Spleen (tissue), 11 donors: Measurements from ENCODE around the gene KRTAP19-4. TPM values are rescaled to one million over a fixed set of nuclear protein-coding genes. Genes with fewer than 3 reads are reported as not detected.

ENCODE experiments used
- DNase-seq: peaks from one replicate; pipeline ENCODE4 v3.0.0-alpha.2; 2020
- H3K27ac ChIP-seq, 8 donors: fragments of 200-600 bp; sonication (generic) in 7 of 8; 1 replicate in 4 of 8; 2 replicates in 4 of 8; pipeline versions ENCODE4 v1.5.0 to v1.8.0; 2016 to 2021; ENCODE audit warnings: inconsistent platforms in 4 of 8, mild to moderate bottlenecking in 4 of 8, moderate library complexity in 1 of 8
- H3K27me3 ChIP-seq, 7 donors: fragments of 200-600 bp; sonication (generic) in 6 of 7; replicated peaks in 1 of 7; 1 replicate in 4 of 7; 2 replicates in 3 of 7; pipeline versions ENCODE4 v1.5.0 to v1.8.0; 2016 to 2021; ENCODE audit warnings: inconsistent platforms in 3 of 7, mild to moderate bottlenecking in 1 of 7
- H3K36me3 ChIP-seq, 6 donors: fragments of 200-600 bp; sonication (generic) in 5 of 6; 1 replicate in 4 of 6; 2 replicates in 2 of 6; pipeline versions ENCODE4 v1.5.0 to v1.8.0; 2016 to 2021; ENCODE audit warnings: inconsistent platforms in 2 of 6
- H3K4me1 ChIP-seq, 6 donors: fragments of 200-600 bp; sonication (generic) in 5 of 6; 1 replicate in 3 of 6; 2 replicates in 3 of 6; pipeline versions ENCODE4 v1.5.0 to v1.8.0; 2016 to 2021; ENCODE audit warnings: inconsistent platforms in 3 of 6
- H3K4me3 ChIP-seq, 8 donors: fragments of 200-600 bp; sonication (generic) in 7 of 8; 1 replicate in 4 of 8; 2 replicates in 4 of 8; pipeline versions ENCODE4 v1.5.0 to v1.8.0; 2016 to 2021; ENCODE audit warnings: inconsistent platforms in 4 of 8, mild to moderate bottlenecking in 4 of 8, moderate library complexity in 2 of 8
- H3K9me3 ChIP-seq, 8 donors: fragments of 200-600 bp; sonication (generic) in 7 of 8; 1 replicate in 4 of 8; 2 replicates in 4 of 8; pipeline versions ENCODE4 v1.5.0 to v1.8.0; 2016 to 2021; ENCODE audit warnings: inconsistent platforms in 4 of 8
- POLR2A ChIP-seq, 3 donors: fragments of 450-650 bp; IDR thresholded peaks; one replicate each; pipeline ENCODE4 v1.5.1; 2017; ENCODE audit warnings: antibody characterized with exemption in 3 of 3, mild to moderate bottlenecking in 1 of 3
- POLR2AphosphoS5 ChIP-seq, 3 donors: sonication (generic); formaldehyde crosslinking; IDR thresholded peaks; one replicate each; pipeline ENCODE4 v1.5.1; 2017; ENCODE audit warnings: antibody characterized with exemption in 3 of 3
- WGBS, 5 donors: extraction: QIAGEN DNeasy Blood & Tissue Kit in 3 of 5; methylation state at CpG; one replicate each; pipeline versions ENCODE4 v1.1.5 to v1.1.7; 2013 to 2018; 5-methylcytosine and 5-hydroxymethylcytosine counted together
- intact Hi-C: fragments of 100-400 bp; cut with DNase I; formaldehyde crosslinking; loops from one replicate; pipeline ENCODE4 v1.15.0; 2023; ENCODE audit warnings: low total_unique reads
- polyA plus RNA-seq, 3 donors: library from polyadenylated mRNA; stranded (reverse); fragments of 200-250 nt; gene quantifications; one replicate each; pipeline ENCODE4 v1.2.1, GENCODE V29; 2013
- total RNA-seq, 7 donors: library from RNA; depleted of rRNA in 3 of 7; stranded (reverse); fragments of >200 nt in 3 of 7; fragmentation: NEBNext Ultra II Directional in 4 of 7; extraction: Animal tissue kit (Norgen Biotek cat#: 25700) in 4 of 7; gene quantifications; one replicate each; pipeline versions ENCODE4 v1.1.0 to v1.2.1, GENCODE V29; 2016 to 2021
- TF ChIP-seq, protein P1 (sequence below), 11 experiments: fragments of 200-600 bp in 7 of 11; fragments of 450-650 bp in 4 of 11; sonication (generic) in 4 of 11; IDR thresholded peaks in 8 of 11; conservative IDR thresholded peaks in 3 of 11; 1 replicate in 7 of 11; 2 replicates in 4 of 11; pipeline versions ENCODE4 v1.4.0 to v1.8.0; 2016 to 2021; ENCODE audit warnings: antibody characterized with exemption in 11 of 11, inconsistent platforms in 4 of 11, mild to moderate bottlenecking in 1 of 11
- donor health status: healthy with polysubstance abuse.
- donor health status: DM: no; HTN: no; CAD: no; lungs with moderate emphysema.
- donor health status: DM: no; HTN: no; CAD: no.
- donor health status: Bipolar disorder and iron deficiency.
- donor health status: healthy.
- donor health status: DM: no; HTN: no; CAD: no.
- donor health status: DM: yes; HTN: yes; CAD: no.

The KRTAP19-4 gene
- total and polyA plus RNA-seq, 10 donors, result not detected

DNA sequence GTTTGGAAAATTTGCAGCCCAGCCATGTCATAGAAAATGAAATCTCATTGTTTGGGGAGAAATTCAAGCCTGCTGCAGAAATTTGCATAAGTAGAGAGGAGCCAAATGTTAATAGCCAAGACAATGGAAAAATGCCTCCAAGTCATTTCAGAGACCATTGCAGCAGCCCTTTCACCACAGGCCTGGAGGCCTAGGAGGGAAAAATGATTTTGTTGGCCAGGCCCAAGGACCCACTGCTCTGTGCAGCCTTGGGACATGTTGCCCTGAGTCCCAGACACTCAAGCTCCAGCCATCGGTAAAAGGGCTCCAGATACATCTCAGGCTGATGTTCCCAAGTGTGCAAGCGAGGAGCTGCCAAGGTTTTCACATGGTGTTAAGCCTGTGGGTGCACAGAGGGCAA lies 10.8 kb downstream of the KRTAP19-4 start:
- 56 to 68% (median 64%) methylated on average over 2 of the region's 2 CpGs for WGBS, 5 donors
- no peak overlapping the region for H3K27ac ChIP-seq
- intact Hi-C loops, result no loop called here
- no peaks in the 10 kb centered on the region for H3K27me3 ChIP-seq
- H3K4me3 ChIP-seq, result no peak overlapping the region
- H3K36me3 ChIP-seq, result no peaks in the 10 kb centered on the region
- no peaks in the 10 kb centered on the region for H3K4me1 ChIP-seq
- H3K9me3 ChIP-seq, result peaks cover 0 to 32% (median 17%) of the 10 kb centered on the region in 8 donors
- TF ChIP-seq POLR2A (IDR thresholded peaks at IDR 0.05) (no peak), POLR2AphosphoS5 (IDR thresholded peaks at IDR 0.05) (no peak)
- TF ChIP-seq, protein P1, sequence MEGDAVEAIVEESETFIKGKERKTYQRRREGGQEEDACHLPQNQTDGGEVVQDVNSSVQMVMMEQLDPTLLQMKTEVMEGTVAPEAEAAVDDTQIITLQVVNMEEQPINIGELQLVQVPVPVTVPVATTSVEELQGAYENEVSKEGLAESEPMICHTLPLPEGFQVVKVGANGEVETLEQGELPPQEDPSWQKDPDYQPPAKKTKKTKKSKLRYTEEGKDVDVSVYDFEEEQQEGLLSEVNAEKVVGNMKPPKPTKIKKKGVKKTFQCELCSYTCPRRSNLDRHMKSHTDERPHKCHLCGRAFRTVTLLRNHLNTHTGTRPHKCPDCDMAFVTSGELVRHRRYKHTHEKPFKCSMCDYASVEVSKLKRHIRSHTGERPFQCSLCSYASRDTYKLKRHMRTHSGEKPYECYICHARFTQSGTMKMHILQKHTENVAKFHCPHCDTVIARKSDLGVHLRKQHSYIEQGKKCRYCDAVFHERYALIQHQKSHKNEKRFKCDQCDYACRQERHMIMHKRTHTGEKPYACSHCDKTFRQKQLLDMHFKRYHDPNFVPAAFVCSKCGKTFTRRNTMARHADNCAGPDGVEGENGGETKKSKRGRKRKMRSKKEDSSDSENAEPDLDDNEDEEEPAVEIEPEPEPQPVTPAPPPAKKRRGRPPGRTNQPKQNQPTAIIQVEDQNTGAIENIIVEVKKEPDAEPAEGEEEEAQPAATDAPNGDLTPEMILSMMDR (IDR thresholded peaks at IDR 0.05 in 8 of 11, conservative IDR thresholded peaks at IDR 0.05 in 3 of 11), result no peak
- DNase-seq, result no peak

DNA sequence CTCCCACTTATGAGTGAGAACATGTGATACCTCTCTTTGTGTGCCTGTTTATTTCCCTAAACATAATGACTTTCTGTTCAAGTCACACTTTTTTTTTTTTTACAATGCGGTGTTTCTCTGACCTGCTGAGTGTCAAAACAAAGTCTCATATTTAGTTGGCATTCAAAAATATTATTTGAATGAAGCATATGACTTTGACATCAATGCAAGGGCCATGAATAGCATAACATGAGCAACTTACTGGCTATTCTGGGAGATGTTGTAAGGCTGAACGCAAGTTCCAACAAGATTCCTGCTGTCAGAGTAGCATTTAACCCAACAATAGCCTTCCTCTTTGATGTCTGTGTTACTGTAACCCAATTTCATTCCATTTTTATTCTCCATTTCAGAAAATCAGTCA lies 14.8 kb downstream of the KRTAP19-4 start:
- H3K27ac ChIP-seq, result no peak overlapping the region
- 71 to 85% (median 76%) methylated on average over 2 of the region's 2 CpGs for WGBS, 5 donors
- TF ChIP-seq, protein P1 (IDR thresholded peaks at IDR 0.05 in 8 of 11, conservative IDR thresholded peaks at IDR 0.05 in 3 of 11), result no peak
- TF ChIP-seq POLR2A (IDR thresholded peaks at IDR 0.05), result no peak
- no peak for TF ChIP-seq POLR2AphosphoS5 (IDR thresholded peaks at IDR 0.05)
- no peaks in the 10 kb centered on the region for H3K36me3 ChIP-seq
- no peak for DNase-seq
- no peaks in the 10 kb centered on the region for H3K27me3 ChIP-seq
- no peak overlapping the region for H3K4me3 ChIP-seq
- H3K9me3 ChIP-seq, result peaks cover 0 to 24% (median 16%) of the 10 kb centered on the region in 8 donors
- H3K4me1 ChIP-seq, result no peaks in the 10 kb centered on the region
- intact Hi-C loops, result no loop called here

DNA sequence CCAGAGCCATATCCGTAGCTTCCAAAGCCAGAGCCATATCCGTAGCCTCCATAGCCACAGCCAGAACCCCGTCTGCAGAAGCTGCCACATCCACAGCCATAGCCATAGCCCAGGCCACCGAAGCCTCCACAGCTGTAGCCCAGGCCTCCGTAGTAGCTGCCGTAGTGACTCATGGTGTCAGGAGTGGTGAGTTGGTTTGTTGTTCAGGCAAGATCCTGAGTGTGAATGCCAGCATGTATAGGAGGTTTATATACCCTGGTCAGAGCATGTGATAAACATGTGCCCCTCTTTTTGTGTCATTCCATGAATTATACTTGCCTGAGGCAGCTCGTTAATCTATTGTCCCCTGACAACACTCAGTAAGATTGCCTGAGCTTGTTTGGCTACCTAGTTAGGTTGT lies 16.8 kb downstream of the KRTAP19-4 start, which contains the start of gene KRTAP19-1:
KRTAP19-1 (minus strand) TSS at position 223 of the 400 bp plus-strand sequence; CDS start at position 173, 50 bp downstream.
- TF ChIP-seq POLR2AphosphoS5 (IDR thresholded peaks at IDR 0.05) (no peak), POLR2A (IDR thresholded peaks at IDR 0.05) (no peak)
- TF ChIP-seq, protein P1 (IDR thresholded peaks at IDR 0.05 in 8 of 11, conservative IDR thresholded peaks at IDR 0.05 in 3 of 11), result no peak
- H3K9me3 ChIP-seq, result peaks cover 0 to 4% (median under 1%) of the 10 kb centered on the region in 8 donors
- 85 to 90% (median 86%) methylated on average over 5 to 7 of the region's 7 CpGs for WGBS, 5 donors
- no peaks in the 10 kb centered on the region for H3K4me1 ChIP-seq
- intact Hi-C loops, result no loop called here
- no peak for DNase-seq
- no peak within 1 kb of the TSS for H3K4me3 ChIP-seq
- H3K36me3 ChIP-seq, result no peaks in the 10 kb centered on the region
- H3K27me3 ChIP-seq, result no peaks in the 10 kb centered on the region
- H3K27ac ChIP-seq, result no peak within 1 kb of the TSS

DNA sequence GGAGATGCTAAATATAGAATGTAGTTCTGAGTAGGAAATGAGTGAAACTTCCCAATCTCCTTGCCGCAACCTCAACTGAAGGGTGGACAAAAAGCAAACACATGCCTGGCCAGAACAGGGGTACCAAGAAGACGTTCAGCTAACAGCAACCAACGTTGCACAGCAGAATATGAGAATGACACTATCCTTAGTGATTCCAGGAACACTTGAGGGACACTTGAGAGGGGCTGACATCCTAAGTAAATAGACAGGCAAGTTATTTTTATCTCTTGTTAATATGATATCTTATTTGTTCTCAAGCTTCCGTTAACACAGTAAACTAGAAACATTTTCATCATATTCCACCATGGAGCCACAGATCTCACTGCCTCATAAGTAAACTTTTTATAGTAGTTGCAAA lies 17.7 kb downstream of the KRTAP19-4 start:
- Histone ChIP-seq H3K27me3 (no peaks in the 10 kb centered on the region), H3K4me1 (no peaks in the 10 kb centered on the region), H3K9me3 (no peaks in the 10 kb centered on the region), H3K36me3 (no peaks in the 10 kb centered on the region), H3K27ac (no peak overlapping the region), H3K4me3 (no peak overlapping the region)
- no peak for DNase-seq
- 35 to 51% (median 44%) methylated on average over 4 of the region's 4 CpGs for WGBS, 5 donors
- TF ChIP-seq POLR2AphosphoS5 (IDR thresholded peaks at IDR 0.05), result no peak
- TF ChIP-seq POLR2A (IDR thresholded peaks at IDR 0.05), result no peak
- TF ChIP-seq, protein P1 (IDR thresholded peaks at IDR 0.05 in 8 of 11, conservative IDR thresholded peaks at IDR 0.05 in 3 of 11), result no peak
- intact Hi-C loops, result no loop called here
